LNCaP clone FGC (cell line): ENCODE results near the gene PDX1.

Source experiments
- DNase-seq: peaks from one replicate; pipeline ENCODE4 v3.0.0-alpha.2; 2011; ENCODE audit warnings: low read depth
- H3K4me3 ChIP-seq: 2 replicates; pipeline ENCODE4 v1.5.1; 2011; ENCODE audit warnings: mild to moderate bottlenecking, low read depth, low read length, control low read depth
- TF ChIP-seq, protein P1 (sequence below): IDR thresholded peaks from 2 replicates; pipeline ENCODE4 v1.5.1; 2012; ENCODE audit warnings: mild to moderate bottlenecking; ENCODE audit not compliant: control insufficient read depth, insufficient read depth; ENCODE audit errors: extremely low read depth

PDX1 gene

DNA sequence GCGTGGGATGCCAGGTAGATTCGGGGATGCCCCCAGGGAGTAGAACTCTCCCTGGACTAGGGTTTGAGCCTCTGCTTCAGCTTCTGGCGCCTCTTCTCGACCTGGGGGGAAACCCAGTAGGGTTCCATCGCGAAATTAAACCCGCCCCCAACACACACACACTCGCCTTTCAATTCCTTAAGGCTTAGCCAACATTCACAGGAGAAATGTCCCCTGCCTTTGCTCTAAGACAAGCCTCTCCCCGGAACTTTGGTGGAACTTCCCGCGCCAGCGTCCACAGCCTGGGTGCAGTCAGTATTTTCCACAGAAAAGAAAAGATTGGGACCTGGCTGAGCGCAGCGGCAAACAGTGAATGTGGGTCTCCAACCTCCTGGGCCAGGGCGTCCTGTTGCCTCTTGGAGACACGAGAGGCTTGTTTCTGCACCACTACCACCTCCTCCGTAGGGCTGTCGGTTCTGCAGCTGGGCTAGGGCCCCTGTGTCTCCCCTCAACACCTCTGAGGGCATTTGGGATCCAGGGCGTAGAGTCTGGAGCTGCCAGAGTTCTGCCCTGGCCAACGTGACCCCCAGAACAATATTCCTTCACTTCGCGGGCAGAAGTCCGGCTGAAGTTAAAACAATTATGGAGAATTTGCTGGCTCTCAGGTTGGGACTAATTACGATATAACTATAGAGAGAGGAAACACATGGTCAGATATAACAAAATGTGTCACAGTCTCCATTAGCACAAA is 3.2 kb downstream of the PDX1 start:
- DNase-seq, result no peak
- no peak overlapping the region for H3K4me3 ChIP-seq
- TF ChIP-seq, protein P1, sequence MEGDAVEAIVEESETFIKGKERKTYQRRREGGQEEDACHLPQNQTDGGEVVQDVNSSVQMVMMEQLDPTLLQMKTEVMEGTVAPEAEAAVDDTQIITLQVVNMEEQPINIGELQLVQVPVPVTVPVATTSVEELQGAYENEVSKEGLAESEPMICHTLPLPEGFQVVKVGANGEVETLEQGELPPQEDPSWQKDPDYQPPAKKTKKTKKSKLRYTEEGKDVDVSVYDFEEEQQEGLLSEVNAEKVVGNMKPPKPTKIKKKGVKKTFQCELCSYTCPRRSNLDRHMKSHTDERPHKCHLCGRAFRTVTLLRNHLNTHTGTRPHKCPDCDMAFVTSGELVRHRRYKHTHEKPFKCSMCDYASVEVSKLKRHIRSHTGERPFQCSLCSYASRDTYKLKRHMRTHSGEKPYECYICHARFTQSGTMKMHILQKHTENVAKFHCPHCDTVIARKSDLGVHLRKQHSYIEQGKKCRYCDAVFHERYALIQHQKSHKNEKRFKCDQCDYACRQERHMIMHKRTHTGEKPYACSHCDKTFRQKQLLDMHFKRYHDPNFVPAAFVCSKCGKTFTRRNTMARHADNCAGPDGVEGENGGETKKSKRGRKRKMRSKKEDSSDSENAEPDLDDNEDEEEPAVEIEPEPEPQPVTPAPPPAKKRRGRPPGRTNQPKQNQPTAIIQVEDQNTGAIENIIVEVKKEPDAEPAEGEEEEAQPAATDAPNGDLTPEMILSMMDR, result no peak

DNA sequence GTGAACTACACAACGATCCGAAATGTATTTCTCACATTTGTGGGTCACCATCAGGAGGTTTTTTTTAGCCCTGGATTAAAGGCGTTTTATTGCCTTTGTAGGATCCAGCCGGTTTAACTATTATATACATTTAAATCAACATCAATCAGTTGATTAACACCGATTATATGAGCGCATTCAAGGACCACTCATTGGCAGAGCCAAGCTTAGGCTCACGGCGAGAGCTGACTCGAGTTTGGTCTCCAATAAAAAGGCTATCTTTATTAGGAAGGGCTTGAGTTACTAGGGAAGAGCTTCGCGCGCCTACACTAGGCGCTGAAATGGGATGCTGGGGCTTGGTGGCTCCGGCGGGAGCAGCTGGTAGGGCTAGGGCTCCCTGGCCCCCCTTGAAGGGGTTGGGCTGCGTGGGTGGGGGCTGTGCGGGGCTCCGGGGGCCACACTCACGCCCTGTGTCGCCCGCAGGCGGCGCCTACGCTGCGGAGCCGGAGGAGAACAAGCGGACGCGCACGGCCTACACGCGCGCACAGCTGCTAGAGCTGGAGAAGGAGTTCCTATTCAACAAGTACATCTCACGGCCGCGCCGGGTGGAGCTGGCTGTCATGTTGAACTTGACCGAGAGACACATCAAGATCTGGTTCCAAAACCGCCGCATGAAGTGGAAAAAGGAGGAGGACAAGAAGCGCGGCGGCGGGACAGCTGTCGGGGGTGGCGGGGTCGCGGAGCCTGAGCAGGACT is 4.2 kb downstream of the PDX1 start:
- H3K4me3 ChIP-seq, result no peak overlapping the region
- DNase-seq, result no peak
- TF ChIP-seq, protein P1, result no peak

DNA sequence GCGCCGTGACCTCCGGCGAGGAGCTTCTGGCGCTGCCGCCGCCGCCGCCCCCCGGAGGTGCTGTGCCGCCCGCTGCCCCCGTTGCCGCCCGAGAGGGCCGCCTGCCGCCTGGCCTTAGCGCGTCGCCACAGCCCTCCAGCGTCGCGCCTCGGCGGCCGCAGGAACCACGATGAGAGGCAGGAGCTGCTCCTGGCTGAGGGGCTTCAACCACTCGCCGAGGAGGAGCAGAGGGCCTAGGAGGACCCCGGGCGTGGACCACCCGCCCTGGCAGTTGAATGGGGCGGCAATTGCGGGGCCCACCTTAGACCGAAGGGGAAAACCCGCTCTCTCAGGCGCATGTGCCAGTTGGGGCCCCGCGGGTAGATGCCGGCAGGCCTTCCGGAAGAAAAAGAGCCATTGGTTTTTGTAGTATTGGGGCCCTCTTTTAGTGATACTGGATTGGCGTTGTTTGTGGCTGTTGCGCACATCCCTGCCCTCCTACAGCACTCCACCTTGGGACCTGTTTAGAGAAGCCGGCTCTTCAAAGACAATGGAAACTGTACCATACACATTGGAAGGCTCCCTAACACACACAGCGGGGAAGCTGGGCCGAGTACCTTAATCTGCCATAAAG is 4.8 kb downstream of the PDX1 start:
- TF ChIP-seq, protein P1, result no peak
- no peak for DNase-seq
- H3K4me3 ChIP-seq, result no peak overlapping the region

DNA sequence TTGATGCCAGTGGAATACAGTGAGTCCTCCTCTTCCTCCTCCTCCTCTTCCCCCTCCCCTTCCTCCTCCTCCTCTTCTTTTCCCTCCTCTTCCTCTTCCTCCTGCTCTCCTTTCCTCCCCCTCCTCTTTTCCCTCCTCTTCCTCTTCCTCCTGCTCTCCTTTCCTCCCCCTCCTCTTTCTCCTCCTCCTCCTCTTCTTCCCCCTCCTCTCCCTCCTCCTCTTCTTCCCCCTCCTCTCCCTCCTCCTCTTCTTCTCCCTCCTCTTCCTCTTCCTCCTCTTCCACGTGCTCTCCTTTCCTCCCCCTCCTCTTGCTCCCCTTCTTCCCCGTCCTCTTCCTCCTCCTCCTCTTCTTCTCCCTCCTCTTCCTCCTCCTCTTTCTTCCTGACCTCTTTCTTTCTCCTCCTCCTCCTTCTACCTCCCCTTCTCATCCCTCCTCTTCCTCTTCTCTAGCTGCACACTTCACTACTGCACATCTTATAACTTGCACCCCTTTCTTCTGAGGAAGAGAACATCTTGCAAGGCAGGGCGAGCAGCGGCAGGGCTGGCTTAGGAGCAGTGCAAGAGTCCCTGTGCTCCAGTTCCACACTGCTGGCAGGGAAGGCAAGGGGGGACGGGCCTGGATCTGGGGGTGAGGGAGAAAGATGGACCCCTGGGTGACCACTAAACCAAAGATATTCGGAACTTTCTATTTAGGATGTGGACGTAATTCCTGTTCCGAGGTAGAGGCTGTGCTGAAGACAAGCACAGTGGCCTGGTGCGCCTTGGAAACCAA is 5.6 kb downstream of the PDX1 start:
- no peak for DNase-seq
- H3K4me3 ChIP-seq, result no peak overlapping the region
- TF ChIP-seq, protein P1, result no peak

DNA sequence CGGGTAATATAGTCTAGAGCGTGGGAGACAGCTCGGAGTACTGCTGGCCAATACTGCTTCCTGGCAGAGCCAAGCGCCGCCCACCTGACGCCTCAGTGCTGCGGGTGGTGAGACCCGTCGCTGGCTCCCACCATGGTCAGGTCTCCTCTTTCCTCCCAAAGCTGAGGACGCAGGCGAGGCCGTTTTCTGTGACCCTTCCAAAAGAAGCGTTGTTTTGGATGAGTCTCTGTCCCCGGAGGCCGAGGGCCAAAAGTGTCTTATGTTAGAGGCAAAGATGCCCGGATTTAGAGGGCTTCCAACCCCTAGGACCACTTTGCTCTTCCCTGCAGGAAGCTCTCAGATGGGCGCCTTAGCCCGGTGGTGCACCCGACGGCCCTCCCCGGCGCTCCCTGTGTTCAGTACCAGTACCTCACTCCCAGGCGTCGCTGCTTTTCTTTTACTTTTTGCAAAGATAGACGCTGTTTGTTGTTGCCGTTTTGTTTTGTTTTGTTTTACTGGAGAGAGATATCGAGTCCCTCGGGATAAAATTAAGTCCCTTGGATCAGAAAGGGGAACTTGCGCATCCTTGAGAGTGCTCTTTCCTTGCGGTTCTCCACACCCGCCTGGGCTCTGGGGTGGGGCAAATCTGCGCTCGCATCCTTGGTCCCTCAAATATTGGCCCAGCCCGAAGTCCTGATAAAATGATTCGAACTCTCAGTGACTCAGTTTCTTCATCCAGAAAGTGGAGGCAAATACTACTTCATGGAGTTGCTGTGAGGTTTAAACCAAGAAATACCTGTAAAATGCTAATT is 7.0 kb downstream of the PDX1 start:
- H3K4me3 ChIP-seq, result no peak overlapping the region
- TF ChIP-seq, protein P1, result no peak
- DNase-seq, result no peak
